HG03442 (cell line): ENCODE measurements around the gene BAG5.
A peak's percentile ranks its signal among the peaks of the same experiment; 100 is the strongest.

ENCODE experiments used
- ATAC-seq: cut with Tn5 transposase; IDR thresholded peaks from one replicate; pipeline ENCODE4 v1.9.1; 2021; ENCODE audit warnings: mild to moderate bottlenecking, moderate library complexity; ENCODE audit not compliant: unreplicated experiment

The BAG5 gene

DNA sequence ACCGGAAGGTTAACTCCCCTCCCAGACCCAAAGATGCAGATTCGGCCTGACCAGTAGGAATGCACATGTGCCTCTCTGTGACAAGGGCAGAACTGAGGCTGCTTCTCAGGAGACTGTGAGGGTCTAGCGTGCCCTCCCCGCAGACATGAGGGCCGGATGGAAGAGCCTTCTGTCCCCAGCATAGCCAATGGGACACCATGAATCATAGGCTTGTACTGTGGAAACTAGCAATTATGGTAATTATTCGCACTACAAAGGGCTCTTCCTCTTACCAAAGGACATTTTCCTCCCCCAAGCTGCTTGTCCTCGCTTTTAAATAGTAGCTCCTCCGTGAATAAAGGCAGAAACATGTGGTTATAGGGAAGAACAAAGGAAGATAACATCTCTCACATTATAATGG lies 6.5 kb upstream of the BAG5 start:
- ATAC-seq: no peak

DNA sequence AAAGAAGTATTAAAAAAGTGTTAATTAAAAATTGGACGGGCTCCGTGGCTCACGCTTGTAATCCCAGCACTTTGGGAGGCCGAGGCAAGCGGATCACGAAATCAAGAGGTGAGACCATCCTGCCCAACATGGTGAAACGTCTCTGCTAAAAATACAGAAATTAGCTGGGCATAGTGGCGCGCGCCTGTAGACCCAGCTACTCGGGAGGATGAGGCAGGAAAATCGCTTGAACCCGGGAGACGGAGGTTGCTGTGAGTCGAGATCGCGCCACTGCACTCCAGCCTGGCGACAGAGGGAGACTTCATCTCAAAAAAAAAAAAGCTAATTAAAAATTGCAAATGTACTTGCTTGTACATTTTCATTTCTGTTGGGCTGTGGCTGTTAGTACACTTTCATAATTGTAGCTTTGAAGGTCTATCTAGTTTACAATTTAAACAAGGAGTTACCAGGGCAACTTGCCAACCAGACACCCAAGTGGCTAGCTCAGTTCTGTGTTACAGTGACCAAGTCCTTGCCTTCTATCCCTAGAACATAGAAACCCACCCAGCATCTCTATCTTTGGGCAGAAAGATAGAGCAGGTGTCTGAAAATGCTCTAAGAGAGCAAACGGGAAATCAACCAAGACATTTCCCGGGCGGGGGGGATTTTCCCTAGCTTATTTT lies 1.5 kb upstream of the BAG5 start:
- ATAC-seq: no peak

DNA sequence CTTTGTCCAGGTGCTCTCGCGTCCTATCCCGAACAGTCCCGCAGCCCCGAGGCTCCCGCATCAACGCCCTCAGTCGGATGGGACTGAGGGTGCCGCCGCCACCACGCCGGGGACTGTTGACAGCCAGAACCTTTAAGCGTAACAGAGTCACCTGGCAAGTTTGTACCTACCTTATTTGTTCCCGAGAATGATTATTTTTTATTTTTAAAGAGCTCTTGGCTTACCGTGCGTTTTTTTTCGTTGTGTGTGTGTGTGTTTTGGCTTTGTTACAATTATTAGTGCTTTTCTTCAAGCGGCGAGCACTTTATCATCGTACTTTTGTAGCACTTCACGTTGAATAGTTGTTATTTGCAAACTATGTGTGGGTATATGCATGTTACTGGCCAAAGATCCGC lies 766 bp upstream of the BAG5 start:
- no peak for ATAC-seq

DNA sequence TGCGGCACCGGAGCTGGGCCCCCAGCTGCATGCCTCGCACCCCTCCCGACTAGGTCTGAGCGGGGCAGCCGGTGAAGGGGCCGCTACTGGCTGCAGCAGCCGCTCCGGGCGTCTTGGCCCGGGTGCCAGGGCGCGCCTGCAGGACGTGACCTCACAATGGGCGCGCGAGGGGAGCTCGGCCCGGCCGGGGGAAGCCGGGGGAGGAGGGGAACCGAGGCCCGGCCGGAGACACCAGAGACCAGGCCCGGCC lies 353 bp downstream of the BAG5 start:
- peak; percentile 25 for ATAC-seq

DNA sequence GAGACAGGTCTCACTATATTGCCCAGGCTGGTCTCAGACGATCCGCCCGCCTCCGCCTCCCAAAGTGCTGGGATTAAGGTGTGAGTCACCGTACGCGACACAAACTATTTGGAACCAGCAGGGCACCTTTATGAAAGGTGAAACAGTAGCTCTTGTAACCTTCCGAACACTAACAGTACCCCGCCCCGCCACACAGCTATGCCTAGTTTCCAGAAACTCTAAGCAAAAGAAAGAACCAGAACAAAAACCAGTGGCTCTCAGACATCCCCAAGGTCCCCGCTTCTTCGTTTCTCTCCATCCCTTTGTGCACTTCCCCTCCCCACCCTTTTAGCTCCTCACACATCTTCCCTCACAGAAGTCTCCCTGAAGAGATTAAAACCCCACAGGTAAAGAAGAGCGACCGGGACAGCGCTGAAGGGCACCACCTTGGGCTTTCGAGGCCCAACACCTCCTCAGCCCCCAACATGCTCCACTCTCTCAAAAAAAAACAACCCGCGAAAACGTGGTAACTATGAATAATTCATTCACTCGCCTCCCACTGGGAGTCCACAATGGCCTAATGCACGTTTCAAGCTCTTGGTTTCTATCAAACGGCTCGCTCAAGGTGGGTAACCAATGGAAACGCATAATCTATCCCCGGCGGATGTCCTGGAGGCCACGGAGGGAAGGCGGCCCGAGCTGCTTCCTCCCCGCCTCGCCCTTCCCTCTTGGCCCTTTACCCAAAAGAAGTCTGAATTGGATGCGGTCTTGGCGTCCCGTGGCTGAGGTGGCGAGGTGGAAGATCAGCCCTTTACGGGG lies 877 bp downstream of the BAG5 start:
- peak; percentile 18 for ATAC-seq

DNA sequence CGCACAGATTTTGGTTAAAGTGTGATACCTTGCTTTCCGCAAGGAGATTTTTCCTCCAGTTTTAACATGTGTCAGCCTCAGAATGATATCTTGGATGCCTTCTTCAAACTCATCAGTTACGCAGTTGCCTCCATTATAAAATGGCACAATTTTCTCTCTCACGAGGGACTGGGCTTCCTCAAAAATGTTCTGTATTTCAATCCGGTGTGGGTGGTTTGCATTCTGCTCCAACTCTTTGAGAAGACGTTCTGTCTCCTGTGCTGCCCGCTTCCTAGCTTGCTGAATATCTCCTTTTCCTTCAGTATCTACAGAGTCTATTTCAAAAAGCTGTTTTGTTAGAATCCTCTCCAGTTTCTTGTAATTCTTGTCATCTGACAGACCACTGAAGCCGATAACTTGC lies 1.8 kb downstream of the BAG5 start:
- ATAC-seq: no peak

DNA sequence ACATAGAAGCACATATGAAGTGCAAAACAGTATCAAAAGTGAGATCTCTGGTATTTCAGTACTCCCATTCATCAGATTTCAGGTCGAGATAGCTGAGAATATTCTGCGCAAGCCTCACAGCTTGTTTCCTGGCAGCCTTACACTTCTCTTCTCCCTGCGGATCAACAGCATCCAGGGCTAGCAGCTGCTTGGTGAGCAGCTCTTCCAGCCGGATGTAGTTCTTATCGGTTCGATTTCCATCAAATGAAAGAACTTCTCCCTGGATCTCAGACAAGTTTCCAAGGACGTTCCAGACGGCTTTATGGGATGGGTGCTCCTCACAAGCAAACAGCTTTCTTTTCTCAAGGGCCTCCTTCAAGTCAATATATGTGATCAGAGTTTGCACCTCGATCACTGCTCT lies 2.7 kb downstream of the BAG5 start:
- ATAC-seq: no peak

DNA sequence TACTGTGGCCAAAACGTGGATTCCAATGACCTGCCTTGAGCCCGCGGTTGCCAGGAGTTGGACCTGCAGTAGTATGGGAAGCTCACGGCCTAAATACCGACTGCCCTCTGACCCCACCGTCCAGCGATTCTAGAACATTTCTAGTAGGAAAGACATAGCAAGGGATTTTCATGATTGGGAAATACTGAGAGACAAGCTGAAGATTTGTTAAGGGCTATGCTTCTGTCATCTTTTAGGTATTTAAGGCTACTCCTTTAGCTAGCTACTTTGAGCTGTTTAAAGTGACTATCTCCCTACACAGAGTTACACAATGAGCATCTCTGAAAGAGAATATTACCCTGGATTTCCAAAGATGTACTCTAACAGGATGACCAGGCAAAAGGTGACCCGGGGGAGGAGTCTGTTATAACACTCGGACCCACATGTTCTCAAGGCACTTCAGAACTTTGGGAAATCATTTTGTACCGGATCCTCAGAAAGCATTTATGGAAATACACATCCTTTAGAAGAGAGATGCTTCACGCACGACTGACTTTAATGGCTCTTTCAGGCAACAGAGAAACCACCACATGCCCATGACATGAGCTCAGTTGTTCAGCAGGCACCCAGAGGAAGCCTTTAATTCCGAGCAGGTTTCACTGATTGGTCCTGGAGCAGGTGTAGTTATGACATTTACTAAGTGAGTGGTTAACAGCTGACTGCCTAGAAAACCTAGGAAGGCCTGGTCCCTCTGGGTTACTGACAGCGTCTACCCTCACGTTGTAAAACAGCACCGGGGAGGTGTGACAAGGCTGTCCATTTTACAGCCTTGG lies 4.2 kb downstream of the BAG5 start:
- ATAC-seq: no peak

DNA sequence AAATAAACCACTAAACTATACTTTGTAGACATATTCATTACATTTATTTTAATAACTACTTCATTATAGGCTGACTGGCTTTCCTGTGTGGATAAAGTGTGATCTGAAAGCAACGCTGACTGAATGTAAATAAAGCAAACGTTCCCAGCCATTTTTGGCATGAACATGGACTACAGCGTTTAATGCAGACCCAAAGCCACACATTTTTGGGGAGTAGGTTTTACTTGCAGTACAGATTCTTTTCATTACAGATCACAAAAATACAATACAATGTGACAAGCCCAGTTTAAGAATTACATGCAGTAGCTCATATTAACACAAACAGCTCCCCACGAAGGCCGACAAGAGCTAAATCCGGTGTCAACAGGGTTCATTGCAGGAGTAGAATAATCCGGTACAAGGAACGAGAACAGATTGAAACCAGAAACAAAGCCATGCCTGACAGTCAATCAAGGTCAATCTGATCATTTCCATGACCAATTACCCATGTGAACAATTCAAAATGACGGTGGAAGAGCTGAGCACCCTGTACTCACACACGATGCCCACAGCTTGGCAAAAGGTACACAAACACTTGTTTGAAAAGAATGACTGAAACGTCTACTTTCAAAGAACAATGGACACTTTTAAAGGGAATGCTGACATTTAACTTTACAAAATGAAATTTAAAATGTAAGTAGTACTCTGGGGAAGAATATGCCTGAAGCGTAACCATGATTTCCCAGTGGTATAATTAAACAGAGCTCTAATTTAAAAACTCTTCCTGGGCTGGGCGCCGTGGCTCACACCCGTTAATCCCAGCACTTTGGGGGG lies 5.3 kb downstream of the BAG5 start:
- no peak for ATAC-seq

DNA sequence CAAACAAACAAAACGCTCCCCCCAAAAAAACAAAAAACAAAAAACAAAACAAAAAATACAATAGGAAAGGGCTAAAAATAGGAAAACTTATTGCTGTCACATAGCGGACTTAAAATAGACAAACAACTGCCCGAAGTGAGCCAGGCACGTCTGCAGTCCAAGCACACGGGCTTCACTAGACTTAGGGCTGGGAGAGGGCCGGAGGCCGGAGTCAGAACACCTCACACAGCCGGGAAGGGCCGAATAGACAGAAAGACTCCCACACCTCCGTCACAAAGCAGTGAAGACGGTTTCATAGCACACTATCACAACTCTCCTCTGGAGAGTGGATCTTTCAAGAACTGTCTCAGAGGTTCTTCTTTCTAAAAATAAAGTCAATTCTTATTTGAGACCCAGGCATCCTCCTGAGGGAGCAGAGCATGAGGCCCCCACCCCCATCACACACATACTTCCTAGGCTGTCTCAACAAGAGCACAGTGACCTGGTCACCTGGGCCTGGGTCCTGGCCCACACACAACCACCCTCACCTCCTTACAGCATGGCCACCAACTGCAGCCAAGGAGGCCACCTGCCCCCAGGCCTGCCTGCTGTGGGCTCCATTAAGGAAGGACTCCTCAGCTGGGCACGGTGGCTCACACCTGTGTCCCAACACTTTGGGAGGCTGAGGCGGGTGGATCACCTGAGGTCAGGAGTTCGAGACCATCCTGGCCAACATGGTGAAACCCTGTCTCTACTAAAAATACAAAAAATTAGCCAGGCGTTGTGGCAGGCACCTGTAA lies 6.7 kb downstream of the BAG5 start:
- no peak for ATAC-seq

DNA sequence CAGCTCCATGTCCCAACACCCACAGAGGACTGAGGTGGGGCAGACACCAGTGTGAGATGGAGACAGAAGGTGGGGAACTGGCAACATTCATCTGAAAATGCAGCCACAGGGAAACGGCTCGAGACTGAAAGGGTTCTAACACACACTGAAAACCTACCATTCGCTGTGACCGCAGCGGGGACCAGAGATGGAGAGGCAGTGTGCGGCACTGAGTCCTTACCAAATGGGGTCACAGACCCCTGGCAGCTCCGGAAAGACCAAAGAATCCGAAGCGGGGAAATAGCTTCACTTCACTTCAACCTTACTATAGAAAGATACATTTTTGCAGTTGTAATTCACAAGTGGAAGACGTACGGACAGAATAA lies 9.6 kb downstream of the BAG5 start:
- no peak for ATAC-seq

DNA sequence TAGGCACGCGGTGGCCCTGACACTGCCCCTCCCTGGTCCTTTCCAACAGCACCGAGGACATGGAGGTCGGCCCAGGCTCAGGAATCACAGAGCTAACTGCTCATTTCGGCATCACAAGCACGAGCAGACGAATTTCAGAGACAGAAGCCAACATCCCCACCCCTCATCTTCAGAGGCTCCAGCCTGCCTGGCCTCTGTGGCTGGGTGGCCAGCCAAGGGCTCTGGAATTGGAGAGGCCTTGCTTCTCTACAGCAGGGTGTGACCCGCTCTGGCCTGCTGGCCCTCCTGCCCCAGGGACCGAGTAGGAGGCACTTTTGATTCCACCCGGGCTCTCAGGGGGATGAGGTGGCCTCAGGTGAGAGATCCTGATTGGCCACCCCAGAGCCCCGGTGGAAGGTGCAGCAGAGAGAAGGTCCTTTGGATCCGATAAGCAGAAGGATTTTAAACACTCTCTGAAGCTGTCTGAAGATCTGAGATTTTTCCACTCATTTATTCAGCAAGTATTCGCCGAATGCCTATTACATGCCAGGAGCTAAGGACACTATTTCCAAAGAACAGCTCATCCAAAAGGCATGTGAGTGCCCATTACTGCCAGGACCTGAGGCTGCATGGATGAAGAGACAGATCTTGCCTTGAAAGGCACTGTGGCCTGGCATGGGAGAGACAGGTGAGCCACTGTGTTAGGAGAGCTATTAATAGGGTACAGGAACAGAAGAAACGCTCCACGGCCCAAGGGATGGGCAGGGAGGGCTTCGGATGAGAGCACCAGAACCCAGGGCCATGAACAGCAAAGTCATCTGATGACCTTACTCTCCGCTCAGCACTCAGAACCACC lies 10.2 kb downstream of the BAG5 start:
- no peak for ATAC-seq

DNA sequence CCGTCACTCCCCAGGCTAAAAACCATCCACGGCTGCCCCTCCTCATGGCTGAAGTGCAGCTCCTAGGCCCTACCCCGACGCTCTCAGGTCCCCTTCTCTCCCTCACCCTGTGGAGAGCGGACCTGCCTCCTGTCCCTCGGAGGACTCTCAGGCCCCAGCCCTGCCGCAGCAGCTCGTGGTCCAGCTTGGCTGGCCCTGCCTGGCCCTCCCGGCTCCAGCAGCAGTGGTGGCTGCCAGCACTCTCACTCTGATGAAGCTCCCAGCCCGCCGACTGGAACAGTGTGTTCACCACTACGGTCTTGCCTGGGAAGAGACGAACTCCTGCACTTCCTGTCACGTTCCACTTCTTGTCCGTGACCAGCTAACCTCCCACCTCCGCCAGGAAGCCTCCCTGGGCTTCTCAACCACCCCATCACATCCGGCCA lies 11.1 kb downstream of the BAG5 start:
- no peak for ATAC-seq

DNA sequence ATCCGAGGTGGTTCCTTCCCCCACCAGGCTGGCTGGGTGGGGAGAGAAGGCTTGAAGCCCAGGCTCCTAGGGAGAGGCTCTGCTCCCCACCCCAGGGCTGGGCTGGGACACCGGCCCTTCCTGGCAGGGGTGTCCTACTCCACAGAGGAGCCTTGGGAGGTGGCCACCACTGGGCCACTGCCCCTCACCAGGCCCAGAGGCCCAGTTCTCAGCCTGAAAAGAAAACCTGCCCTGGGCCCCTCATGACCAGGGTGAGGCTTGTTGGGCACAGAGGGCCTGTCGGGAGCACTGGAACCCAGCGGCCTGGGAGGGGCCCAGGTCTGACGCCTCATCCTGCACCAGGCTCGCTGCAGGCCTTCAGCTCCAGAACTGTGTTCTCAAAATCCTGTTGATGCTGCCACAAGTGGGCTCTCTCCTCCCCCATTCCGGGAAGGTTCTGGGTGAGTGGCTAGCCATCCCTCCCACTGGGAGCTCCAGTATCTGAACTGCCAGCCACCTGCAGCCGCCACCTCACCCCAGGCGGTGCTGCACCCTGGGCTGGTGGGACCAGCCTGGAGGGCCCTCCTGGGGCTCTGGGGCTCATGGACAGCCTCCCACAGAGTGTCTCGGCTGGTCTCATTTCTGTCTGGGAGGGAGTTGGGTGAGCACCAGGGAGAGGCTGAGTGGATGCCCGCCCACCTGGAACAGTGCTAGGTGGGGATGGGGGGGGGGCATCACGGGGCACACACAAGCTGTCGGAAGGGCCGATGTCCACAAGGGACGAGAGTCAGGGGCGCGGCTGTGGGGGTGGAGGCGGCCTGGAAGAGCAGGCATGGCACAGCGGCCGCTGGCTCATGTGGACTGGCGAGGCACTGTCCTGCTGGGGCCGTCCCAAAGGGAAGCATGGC lies 11.8 kb downstream of the BAG5 start:
- no peak for ATAC-seq

DNA sequence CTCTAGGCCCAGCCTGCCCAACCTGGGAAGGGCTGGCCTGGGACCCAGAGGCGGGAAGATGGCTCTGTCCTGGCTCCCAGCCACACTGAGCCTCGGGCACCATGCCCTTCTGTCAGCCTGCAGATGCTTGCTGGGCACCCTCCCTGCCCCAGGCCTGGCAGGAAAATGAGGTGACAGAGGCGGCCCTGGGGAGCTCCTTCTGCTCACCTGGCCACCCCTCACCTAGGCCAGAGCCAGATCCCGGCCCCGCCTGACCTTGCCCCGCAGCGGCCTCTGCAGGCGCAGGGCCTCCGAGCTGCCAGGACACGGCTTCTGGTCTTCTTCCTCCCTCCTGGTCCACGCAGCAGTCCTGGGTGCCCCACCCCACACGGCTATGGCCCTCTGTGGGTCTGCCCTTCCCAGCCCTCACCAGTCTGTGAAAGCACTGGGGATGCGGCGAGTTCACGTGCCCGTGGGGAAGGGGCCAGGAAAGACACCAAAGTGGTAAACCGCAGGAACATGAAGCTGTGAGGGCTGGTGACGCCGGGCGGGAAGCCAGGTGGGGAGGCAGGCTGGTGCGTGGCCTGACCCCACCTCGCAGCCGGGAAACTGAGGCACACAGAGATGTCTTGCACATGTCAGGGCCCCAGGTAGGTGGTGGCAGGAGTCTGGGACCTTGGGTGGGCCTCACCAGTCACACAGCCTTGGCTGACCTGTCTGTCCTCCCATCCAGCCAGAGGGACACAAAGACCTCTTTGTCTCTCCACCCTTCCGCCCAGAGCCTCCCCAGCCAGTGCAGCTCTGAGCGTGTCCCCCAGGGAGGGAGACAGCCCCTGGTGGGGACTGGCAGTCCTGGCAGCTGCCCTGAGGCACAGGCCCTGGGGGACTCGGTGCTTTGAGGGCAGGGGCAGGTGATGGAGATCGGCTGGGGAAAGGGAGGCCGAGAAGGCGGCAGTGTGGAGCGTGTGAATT lies 12.8 kb downstream of the BAG5 start:
- ATAC-seq: no peak

DNA sequence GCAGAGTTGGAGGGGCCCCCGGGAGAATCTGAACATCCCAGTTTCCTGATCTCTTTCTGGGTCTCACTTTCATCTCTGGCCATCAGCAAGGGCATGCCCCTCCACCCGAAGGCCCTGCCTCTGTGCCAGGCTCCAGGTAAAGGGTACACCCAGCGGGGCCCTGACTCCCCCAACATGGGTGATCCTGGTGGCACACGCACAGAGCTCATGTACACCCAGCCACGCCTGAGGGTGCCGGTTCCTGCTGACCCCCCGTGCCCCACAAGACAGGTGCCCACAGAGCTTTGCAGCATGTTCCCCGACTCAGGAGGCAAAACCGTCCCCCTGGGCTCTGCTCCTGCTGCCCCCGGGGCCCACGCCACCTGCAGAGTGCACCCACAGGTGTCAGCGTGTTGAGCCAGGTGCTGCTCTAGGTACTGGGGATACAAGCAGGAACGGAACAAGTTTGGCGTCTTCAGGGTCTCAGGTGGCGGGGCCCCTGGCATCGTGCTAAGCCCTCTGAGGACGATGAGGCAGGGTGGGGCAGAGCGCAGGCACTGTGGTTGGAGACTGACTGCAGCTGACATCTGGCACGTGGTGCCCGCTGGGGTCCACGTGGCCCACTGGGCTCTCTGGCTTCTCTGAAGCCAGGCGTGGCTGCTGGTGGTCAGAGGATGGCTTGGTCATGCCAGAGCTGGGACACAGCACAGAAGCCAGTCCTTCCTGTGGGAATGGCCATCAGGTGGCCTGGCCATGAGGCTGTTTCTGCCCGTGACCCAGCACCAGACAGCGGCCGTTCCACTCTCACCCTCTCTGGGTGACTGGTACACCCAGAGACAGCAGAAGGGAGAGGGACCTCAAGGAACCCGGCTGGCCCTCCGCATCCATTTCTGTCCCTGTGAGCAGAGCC lies 13.8 kb downstream of the BAG5 start:
- ATAC-seq: no peak
